Measurements from ENCODE around the gene RPS14. TPM values are rescaled to one million over a fixed set of nuclear protein-coding genes. Genes with fewer than 3 reads are reported as not detected.

RPS14 gene
- total and polyA plus RNA-seq, 5 experiments from 2014 or later: 5,539 to 11,694 (median 9,910) TPM

DNA sequence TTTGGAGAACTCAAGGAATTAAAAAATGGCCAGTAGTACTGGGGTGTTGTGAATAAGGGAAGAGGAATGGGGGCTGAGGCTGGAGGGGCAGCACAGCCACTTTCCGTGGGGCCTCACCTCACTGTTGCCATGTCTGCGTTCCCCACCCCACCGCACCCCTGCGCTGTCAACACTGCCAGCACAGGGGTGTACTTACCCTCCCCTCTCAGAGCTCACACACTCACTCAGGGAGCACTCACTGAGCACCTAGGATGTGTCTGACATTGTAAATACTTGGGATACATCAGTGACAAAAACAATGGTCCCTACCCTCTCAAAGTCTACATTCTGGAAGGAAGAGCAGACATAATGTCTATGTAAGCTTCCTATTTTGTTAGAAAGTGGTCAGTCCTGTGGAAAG lies 3.4 kb upstream of the RPS14 start:
- H3K27ac Mint-ChIP-seq: no peak overlapping the region
- H3K36me3 Mint-ChIP-seq: peaks cover 2 to 12% (median 10%) of the 10 kb centered on the region in 3 donors
- H3K27me3 Mint-ChIP-seq: no peaks in the 10 kb centered on the region
- ATAC-seq: no peak
- peaks cover 0 to 1% (median 0%) of the 10 kb centered on the region in 9 donors for H3K9me3 Mint-ChIP-seq
- H3K4me3 Mint-ChIP-seq: no peak overlapping the region
- no peak for DNase-seq
- POLR2A ChIA-PET: no interaction called here
- H3K4me1 Mint-ChIP-seq: peaks cover 16 to 31% (median 26%) of the 10 kb centered on the region in 4 donors

DNA sequence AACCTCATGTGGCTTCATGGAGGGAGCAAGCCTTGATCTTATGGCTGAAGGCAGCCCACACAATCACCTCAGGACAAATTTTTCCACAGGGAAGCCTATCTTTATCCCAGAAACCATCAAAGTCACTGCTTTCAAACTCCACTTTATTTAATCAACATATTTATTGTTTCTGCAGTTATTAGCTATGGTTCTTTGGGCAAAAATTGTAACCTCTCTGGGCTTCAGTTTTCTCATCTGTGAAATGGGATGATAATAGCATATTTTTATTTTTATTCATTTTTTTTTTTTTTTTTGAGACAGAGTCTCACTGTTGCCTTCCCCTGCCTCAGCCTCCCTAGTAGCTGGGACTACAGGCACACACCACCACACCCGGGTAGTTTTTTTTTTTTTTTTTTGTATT lies 2.1 kb upstream of the RPS14 start:
- peaks cover 9 to 24% (median 15%) of the 10 kb centered on the region in 3 donors for H3K36me3 Mint-ChIP-seq
- no peak for DNase-seq
- no peak overlapping the region for H3K27ac Mint-ChIP-seq
- no peaks in the 10 kb centered on the region for H3K27me3 Mint-ChIP-seq
- POLR2A ChIA-PET: interaction anchor here (0.8 to 2.7 kb wide), 2 partner anchors 40 to 750 kb away, joined by 3 to 56 read pairs; partner anchors contain the start of gene CD74
- peak overlapping the region in 1 of 10 donors; percentile 7 for H3K4me3 Mint-ChIP-seq
- ATAC-seq: no peak
- peaks cover 0 to 1% (median 0%) of the 10 kb centered on the region in 9 donors for H3K9me3 Mint-ChIP-seq
- peaks cover 12 to 32% (median 24%) of the 10 kb centered on the region in 4 donors for H3K4me1 Mint-ChIP-seq

DNA sequence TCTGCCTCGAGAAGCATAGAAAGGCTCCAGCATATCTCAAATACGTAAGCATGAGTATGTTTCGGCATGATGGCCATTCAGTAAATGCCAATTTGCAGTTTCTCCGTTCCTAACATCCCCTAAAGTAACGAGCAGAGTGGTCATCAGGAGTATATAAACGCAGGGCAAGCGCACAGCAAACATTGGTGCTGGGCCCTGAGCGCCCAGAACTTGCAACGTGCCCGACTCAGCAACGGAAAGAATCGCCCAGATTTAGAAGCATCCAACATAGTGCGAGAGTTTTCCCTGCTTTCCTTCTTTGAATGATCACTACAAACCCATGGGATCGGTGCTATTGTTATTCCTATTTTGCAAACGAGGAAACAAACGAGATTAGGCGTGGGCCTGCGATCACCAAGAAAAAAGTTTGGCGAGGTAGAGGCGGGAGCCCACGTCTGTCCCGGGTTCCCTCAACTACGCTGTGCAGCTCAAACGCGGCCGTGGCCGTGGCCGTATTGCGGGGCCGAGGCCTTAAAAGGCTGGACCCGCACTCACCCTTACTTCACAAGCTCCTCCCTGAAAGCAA lies 505 bp downstream of the RPS14 start:
- H3K9me3 Mint-ChIP-seq: peaks cover 0 to 1% (median 0%) of the 10 kb centered on the region in 9 donors
- H3K4me1 Mint-ChIP-seq: peaks cover 16 to 46% (median 33%) of the 10 kb centered on the region in 4 donors
- H3K36me3 Mint-ChIP-seq: peaks cover 14 to 49% (median 20%) of the 10 kb centered on the region in 3 donors
- peak; percentile 27 to 44 for ATAC-seq
- no peaks in the 10 kb centered on the region for H3K27me3 Mint-ChIP-seq
- peak overlapping the region; percentile 88 to 100 (median 97) for H3K4me3 Mint-ChIP-seq
- DNase-seq: no peak
- POLR2A ChIA-PET: interaction anchor here (0.5 to 2.7 kb wide), 17 partner anchors 9 to 1322 kb away, joined by 3 to 56 read pairs (median 5); partner anchors contain the start of genes CD74, DCTN4, GM2A and HMGXB3
- H3K27ac Mint-ChIP-seq: peak overlapping the region; percentile 98 to 100 (median 100)

DNA sequence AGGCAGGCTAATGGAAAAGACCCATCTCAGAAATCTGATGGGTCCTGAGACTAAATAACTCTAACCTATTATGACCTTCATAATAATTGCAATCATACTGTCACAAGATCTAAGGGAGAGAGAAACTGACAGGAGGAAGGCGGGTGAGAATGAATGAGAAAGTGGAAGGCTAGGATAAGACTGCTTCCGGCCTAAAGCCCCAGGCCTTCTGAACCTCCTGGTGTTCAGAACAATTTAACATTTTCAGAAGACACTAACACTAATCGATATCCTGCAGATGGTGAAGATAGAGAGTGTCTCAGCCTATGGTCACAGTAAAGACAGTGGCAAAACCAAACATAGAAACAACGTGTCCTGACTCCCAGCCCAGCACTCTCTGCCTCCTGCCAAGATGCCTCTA lies 1.2 kb downstream of the RPS14 start:
- H3K4me3 Mint-ChIP-seq: peak overlapping the region; percentile 88 to 100 (median 97)
- H3K36me3 Mint-ChIP-seq: peaks cover 14 to 56% (median 20%) of the 10 kb centered on the region in 3 donors
- H3K4me1 Mint-ChIP-seq: peaks cover 16 to 46% (median 37%) of the 10 kb centered on the region in 4 donors
- POLR2A ChIA-PET: interaction anchor here (0.9 to 1.2 kb wide), 2 partner anchors 36 to 91 kb away, joined by 3 to 4 read pairs; partner anchors contain the start of genes CD74 and TCOF1
- peaks cover 0 to 1% (median 0%) of the 10 kb centered on the region in 9 donors for H3K9me3 Mint-ChIP-seq
- H3K27ac Mint-ChIP-seq: peak overlapping the region; percentile 98 to 100 (median 100)
- no peak for ATAC-seq
- H3K27me3 Mint-ChIP-seq: no peaks in the 10 kb centered on the region
- DNase-seq: no peak

DNA sequence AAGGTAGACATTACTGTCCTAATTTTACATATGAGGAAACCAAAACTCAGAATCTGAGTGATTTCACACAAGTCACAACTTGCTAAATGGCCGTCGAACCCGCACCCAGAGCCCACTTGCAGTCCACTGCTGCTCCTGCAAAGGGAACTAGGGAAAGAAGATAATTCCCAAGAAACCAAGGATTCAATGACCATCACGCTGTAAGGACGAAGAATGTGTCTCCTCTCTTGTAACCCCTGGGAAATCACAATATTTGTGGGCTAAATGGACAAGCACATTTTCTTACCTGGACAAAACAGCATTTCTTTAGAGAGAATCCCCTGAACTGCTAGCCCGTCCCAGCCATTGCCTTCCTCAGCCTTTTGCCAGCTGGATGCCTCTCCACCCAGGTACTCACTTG lies 2.4 kb downstream of the RPS14 start:
- H3K27ac Mint-ChIP-seq: peak overlapping the region; percentile 74 to 100 (median 100)
- H3K4me3 Mint-ChIP-seq: peak overlapping the region in 8 of 10 donors; percentile 8 to 100 (median 95)
- H3K27me3 Mint-ChIP-seq: no peaks in the 10 kb centered on the region
- POLR2A ChIA-PET: interaction anchor here (1.1 kb wide), 1 partner anchor 27 kb away, joined by 3 read pairs; no protein-coding TSS in a partner anchor
- peaks cover 14 to 65% (median 20%) of the 10 kb centered on the region in 3 donors for H3K36me3 Mint-ChIP-seq
- H3K9me3 Mint-ChIP-seq: peaks cover 0 to 1% (median 0%) of the 10 kb centered on the region in 9 donors
- DNase-seq (no peak), ATAC-seq (no peak)
- H3K4me1 Mint-ChIP-seq: peaks cover 16 to 46% (median 39%) of the 10 kb centered on the region in 4 donors

DNA sequence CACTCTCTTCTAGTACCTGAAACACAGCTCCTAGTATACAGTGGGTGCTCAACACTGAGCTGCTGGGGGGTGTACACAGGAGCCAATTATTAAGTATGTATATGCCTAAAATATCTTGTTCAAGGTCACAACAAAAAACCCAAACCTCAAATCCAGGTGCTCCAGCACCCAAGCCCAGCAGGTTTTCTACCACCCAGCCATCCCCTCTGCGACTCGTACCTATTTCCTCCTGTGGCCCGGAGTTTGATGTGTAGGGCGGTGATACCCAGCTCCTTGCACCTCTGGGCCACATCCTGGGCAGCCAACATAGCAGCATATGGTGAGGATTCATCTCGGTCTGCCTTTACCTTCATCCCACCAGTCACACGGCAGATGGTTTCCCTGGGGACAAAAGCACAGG lies 3.0 kb downstream of the RPS14 start:
- ATAC-seq (no peak), DNase-seq (no peak)
- Mint-ChIP-seq H3K4me3 (peak overlapping the region in 3 of 10 donors; percentile 7 to 57 (median 41)), H3K4me1 (peaks cover 16 to 46% (median 39%) of the 10 kb centered on the region in 4 donors), H3K27ac (peak overlapping the region; percentile 21 to 100 (median 77)), H3K9me3 (peaks cover 0 to 1% (median 0%) of the 10 kb centered on the region in 9 donors), H3K36me3 (peaks cover 14 to 70% (median 20%) of the 10 kb centered on the region in 3 donors), H3K27me3 (no peaks in the 10 kb centered on the region)
- POLR2A ChIA-PET: interaction anchor here (0.8 to 1.0 kb wide), 2 partner anchors 10 to 34 kb away, joined by 3 to 4 read pairs; partner anchors contain the start of gene CD74

DNA sequence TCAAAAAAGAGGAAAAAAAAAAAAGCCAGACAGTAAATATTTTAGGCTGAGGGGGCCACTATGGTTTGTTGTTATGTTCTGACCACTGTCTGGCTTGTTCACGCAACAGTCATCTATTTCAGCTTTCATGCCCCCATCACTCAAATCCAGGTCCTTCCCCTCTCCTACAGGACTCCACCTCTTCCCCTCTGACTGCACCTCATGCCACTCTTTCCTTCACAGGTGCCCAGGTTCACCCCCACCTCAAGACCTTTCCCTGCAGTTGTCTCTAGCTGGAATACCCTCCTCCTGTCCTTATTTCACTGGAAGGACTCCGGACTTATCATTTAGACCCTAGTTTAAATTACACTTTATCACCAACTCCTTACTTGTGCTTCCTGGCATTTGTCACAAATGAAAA lies 3.5 kb downstream of the RPS14 start:
- peaks cover 14 to 73% (median 20%) of the 10 kb centered on the region in 3 donors for H3K36me3 Mint-ChIP-seq

DNA sequence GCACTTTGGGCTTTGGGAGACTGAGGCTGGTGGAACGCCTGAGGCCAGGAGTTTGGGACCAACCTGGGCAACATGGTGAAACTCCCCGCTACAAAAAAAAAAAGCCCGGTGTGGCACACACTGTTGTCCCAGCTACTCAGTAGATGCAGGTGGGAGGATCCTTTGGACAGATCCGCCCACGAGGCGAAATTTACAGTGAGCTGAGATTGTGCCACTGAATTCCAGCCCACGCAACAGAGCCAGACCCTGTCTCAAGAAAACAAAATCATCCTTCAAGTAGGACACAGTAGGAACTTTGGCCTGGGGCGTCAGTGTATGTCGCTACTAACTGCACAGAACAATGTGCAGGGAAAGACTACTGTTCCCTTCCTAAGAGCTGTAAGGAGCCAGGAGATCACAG lies 4.8 kb downstream of the RPS14 start:
- H3K4me3 Mint-ChIP-seq: peak overlapping the region in 1 of 10 donors; percentile 62
- H3K27ac Mint-ChIP-seq: peak overlapping the region in 3 of 10 donors; percentile 21 to 74 (median 52)

More for the DNA sequence above, 3.5 kb downstream of the RPS14 start:
- no peak for DNase-seq
- POLR2A ChIA-PET: interaction anchor here (0.6 to 1.0 kb wide), 3 partner anchors 9 to 36 kb away, joined by 3 to 4 read pairs (median 3); partner anchors contain the start of gene CD74
- no peaks in the 10 kb centered on the region for H3K27me3 Mint-ChIP-seq
- peaks cover 18 to 46% (median 39%) of the 10 kb centered on the region in 4 donors for H3K4me1 Mint-ChIP-seq
- H3K9me3 Mint-ChIP-seq: peaks cover 0 to 1% (median 0%) of the 10 kb centered on the region in 9 donors
- ATAC-seq: no peak
- H3K4me3 Mint-ChIP-seq: peak overlapping the region in 2 of 10 donors; percentile 24 to 41
- peak overlapping the region in 8 of 10 donors; percentile 32 to 100 (median 64) for H3K27ac Mint-ChIP-seq

DNA sequence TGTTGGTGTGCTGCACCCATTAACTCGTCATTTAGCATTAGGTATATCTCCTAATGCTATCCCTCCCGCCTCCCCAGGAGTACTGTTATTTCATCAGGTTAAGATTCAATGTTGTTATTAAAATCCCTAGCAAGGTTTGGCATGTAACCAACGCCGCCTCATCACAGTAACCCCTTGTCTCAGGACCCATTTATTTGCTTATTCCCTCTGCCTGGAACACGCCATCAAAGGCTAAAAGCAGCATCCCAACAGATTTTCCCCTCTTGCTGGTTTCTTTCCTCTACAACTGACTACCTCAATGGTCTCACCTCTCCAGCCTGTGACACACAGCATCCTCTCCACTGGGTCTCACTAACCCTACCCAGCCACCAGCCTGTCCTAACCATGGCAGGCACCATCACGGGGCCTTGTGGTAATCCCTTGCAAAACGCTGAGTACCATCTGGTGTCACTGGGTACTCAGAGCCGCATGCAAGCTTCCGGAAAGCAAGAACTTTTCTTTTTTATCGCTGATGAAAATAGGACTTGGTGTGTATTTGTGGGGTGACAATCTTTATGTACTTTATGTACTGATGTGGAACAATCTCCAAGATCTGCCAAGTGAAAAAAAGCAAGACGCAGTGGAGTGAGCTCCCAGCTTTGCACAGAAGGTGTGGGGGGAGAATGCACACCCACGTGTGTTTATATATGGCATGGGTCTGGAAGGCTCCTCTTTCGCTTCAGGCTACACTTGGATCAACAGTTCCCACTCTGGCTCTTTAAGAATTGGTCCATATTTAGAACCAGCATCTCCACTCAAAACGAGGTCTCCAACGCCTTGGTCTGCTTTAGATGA lies 6.1 kb downstream of the RPS14 start:
- DNase-seq (no peak), ATAC-seq (peak; percentile 36 to 39)
- POLR2A ChIA-PET: no interaction called here
- H3K9me3 Mint-ChIP-seq: no peaks in the 10 kb centered on the region
- H3K4me1 Mint-ChIP-seq: peaks cover 18 to 34% (median 32%) of the 10 kb centered on the region in 4 donors
- no peaks in the 10 kb centered on the region for H3K27me3 Mint-ChIP-seq
- H3K27ac Mint-ChIP-seq: peak overlapping the region in 4 of 10 donors; percentile 13 to 81 (median 65)
- H3K36me3 Mint-ChIP-seq: peaks cover 13 to 73% (median 14%) of the 10 kb centered on the region in 3 donors
- H3K4me3 Mint-ChIP-seq: no peak overlapping the region

More for the DNA sequence above, 4.8 kb downstream of the RPS14 start:
- DNase-seq (no peak), ATAC-seq (no peak)
- H3K27me3 Mint-ChIP-seq: no peaks in the 10 kb centered on the region
- peaks cover 21 to 43% (median 38%) of the 10 kb centered on the region in 4 donors for H3K4me1 Mint-ChIP-seq
- no peaks in the 10 kb centered on the region for H3K9me3 Mint-ChIP-seq
- POLR2A ChIA-PET: no interaction called here
- H3K36me3 Mint-ChIP-seq: peaks cover 14 to 79% (median 20%) of the 10 kb centered on the region in 3 donors

DNA sequence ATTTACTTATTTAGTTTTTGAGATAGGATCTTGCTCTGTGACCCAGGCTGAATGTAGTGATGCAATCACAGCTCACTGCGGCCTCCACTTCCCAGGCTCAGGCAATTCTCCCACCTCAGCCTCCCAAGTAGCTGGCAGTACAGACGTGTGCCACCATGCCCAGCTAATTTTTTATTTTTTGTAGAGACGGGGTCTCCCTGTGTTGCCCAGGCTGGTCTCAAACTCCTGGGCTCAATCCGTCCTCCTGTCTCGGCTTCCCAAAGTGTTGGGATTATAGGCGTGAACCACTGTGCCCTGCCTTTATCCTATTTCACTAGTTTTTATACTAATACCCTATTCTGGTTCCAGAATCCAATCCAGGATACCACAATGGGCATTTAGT lies 6.8 kb downstream of the RPS14 start:
- Mint-ChIP-seq H3K9me3 (no peaks in the 10 kb centered on the region), H3K27me3 (no peaks in the 10 kb centered on the region), H3K27ac (peak overlapping the region in 2 of 10 donors; percentile 41 to 81), H3K4me3 (no peak overlapping the region), H3K4me1 (peaks cover 10 to 27% (median 24%) of the 10 kb centered on the region in 4 donors), H3K36me3 (peaks cover 6 to 66% (median 11%) of the 10 kb centered on the region in 3 donors)
- DNase-seq (no peak), ATAC-seq (no peak)
- POLR2A ChIA-PET: no interaction called here

DNA sequence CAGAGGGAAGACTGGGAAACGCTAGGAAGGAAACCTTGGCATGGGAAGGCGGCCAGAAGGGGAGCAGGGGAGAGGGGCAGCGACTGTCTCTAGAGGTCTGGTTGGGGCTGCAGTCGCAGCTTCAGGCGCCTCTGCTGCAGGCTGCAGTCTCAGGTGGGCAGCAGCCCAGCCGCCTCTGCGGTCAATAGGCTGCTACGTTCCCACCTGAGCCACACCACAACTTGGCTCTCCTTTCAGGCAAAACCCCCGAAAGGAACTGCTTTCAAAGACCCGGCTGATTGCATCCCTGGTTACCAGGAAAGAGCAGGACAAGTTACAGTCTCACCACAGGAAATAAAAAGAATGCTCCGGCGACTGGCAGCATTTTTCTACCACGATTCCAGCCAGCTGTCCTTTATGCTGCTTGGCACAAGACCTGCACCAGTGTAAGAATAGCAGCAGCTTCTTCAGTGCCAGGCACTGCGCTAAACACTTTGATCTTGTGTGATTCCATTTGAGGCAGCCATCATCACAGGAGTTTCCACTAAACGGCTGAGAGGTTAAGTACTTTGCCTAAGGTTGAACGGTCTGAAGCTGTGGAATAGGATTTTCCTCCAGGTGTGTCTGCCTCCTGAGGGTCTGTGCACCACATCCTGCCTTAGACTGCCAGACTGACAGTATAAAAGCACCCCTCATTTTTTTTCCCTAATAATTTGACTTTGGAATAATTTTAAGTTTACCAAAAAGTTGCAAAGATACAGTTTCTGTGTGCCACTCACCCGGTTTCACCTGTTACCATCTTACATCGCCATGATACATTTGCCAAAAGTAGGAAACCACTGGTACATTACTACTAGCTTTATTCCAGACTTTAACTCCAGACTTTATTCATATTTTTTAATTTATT lies 7.5 kb downstream of the RPS14 start:
- H3K4me1 Mint-ChIP-seq: peaks cover 9 to 22% (median 18%) of the 10 kb centered on the region in 4 donors
- H3K9me3 Mint-ChIP-seq: no peaks in the 10 kb centered on the region
- no peaks in the 10 kb centered on the region for H3K27me3 Mint-ChIP-seq
- H3K36me3 Mint-ChIP-seq: peaks cover 4 to 60% (median 7%) of the 10 kb centered on the region in 3 donors
- peak overlapping the region in 5 of 10 donors; percentile 15 to 53 (median 47) for H3K27ac Mint-ChIP-seq
- no peak for DNase-seq
- ATAC-seq: peak in 1 of 2 donors; percentile 31
- POLR2A ChIA-PET: no interaction called here
- H3K4me3 Mint-ChIP-seq: no peak overlapping the region

Data from naive thymus-derived CD8-positive, alpha-beta T cell (primary cell).